Aorta (tissue), 5 donors: Measurements from ENCODE around the gene GABRD. TPM values are rescaled to one million over a fixed set of nuclear protein-coding genes. Genes with fewer than 3 reads are reported as not detected.

Experiments
- ATAC-seq: fragments of 200-7000 bp; cut with Tn5 transposase; one replicate; pipeline ENCODE4 v1.9.1; 2022; ENCODE audit warnings: moderate library complexity; ENCODE audit not compliant: low FRiP score
- DNase-seq, 2 donors: peaks; one replicate each; pipeline ENCODE4 v3.0.0-alpha.2; 2020
- H3K27ac ChIP-seq, 2 donors: one replicate each; pipeline ENCODE4 v1.5.1; 2013; ENCODE audit warnings: low read length in 2 of 2, mild to moderate bottlenecking in 2 of 2, moderate library complexity in 2 of 2, control low read depth in 1 of 2, inconsistent platforms in 1 of 2, low read depth in 1 of 2
- H3K27me3 ChIP-seq, 2 donors: one replicate each; pipeline ENCODE4 v1.6.1; 2013; ENCODE audit warnings: control low read depth in 1 of 2, low read length in 1 of 2, mild to moderate bottlenecking in 1 of 2, moderate library complexity in 1 of 2; ENCODE audit not compliant: insufficient read depth in 2 of 2, control insufficient read depth in 1 of 2
- H3K36me3 ChIP-seq, 2 donors: one replicate each; pipeline ENCODE4 v1.6.1; 2013; ENCODE audit warnings: control low read depth in 1 of 2, low read length in 1 of 2, mild to moderate bottlenecking in 1 of 2; ENCODE audit not compliant: insufficient read depth in 2 of 2, control insufficient read depth in 1 of 2
- H3K4me1 ChIP-seq, 2 donors: one replicate each; pipeline ENCODE4 v1.6.1; 2013; ENCODE audit warnings: low read length in 2 of 2, control low read depth in 1 of 2, mild to moderate bottlenecking in 1 of 2, moderate library complexity in 1 of 2; ENCODE audit not compliant: insufficient read depth in 2 of 2, control insufficient read depth in 1 of 2
- H3K4me3 ChIP-seq, 2 donors: one replicate each; pipeline ENCODE4 v1.5.1; 2013; ENCODE audit warnings: low read length in 2 of 2, control low read depth in 1 of 2, mild to moderate bottlenecking in 1 of 2
- H3K9me3 ChIP-seq: one replicate; pipeline ENCODE4 v1.6.1; 2013; ENCODE audit warnings: mild to moderate bottlenecking, low read length; ENCODE audit not compliant: control insufficient read depth
- WGBS, 2 donors: extraction: QIAGEN DNeasy Blood & Tissue Kit; methylation state at CpG; one replicate each; pipeline ENCODE4 v1.1.7; 2013; 5-methylcytosine and 5-hydroxymethylcytosine counted together
- intact Hi-C, 2 donors: fragments of 100-400 bp; cut with DNase I; formaldehyde crosslinking; loops; one replicate each; pipeline versions ENCODE4 v1.14.2 to v1.15.0; 2022
- polyA plus RNA-seq, 2 donors: library from polyadenylated mRNA; stranded (reverse); fragments of 200-250 nt; gene quantifications; one replicate each; pipeline ENCODE4 v1.2.3, GENCODE V29; 2013
- total RNA-seq, 2 donors: library from RNA; stranded (reverse); fragmentation: NEBNext Ultra II Directional; extraction: Animal tissue kit (Norgen Biotek cat#: 25700); gene quantifications; one replicate each; pipeline ENCODE4 v1.2.1, GENCODE V29; 2021
- donor health status: healthy with polysubstance abuse.
- donor health status: Bipolar disorder and iron deficiency.
- donor health status: DM: no; HTN: no; CAD: no.
- donor health status: DM: no; HTN: no; CAD: no.
- donor health status: DM: yes; HTN: yes; CAD: no.

Gene GABRD
- total and polyA plus RNA-seq, 4 donors, result 0.49 to 1.2 TPM; not detected in 2

DNA sequence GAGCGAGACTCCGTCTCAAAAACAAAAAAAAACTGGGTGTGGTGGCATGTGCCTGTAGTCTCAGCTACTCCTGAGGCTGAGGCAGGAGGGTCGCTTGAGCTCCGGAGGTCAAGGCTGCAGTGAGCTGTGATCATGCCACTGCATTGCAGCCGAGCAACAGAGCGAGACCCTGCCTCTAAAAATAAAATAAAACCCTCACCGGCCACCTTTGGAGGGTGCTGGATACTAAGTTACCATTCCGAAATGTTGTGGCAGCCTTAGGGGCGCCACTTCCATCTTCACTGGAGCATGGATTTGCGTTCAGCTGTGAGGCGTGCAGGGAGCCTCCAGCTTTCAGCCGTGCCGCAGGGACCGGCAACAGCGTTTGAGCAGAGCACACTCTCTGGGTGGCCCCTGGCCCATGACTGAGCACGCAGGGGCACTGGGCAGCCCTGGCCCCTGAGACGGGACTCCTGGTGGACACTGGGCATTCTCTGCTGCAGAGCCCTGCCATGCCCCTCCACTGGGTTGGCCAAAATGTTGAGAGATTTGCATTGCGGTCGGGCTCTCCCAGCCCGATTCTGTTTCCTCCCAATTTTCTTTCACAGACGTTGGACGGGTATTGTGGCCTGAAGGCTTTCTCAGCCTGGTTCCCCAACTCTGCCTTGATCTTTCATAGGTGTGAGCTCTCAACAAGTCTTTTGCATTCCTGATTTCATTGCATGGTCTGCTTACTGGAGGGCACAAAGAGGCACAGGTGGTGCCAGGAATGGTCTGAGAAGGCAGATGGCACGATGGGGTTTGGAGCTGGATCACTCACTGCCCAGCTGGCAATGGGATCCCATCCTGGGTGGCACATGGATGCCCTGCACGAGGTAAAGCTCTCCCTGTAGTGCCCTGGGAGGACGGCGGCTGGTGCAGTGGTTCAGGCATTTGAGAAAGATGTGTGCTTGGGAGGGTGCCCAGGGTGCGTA, 9.8 kb upstream of the GABRD start:
- 71 to 72% methylated on average over 27 of the region's 27 CpGs for WGBS, 2 donors
- ATAC-seq (no peak), DNase-seq (no peak)
- Histone ChIP-seq H3K4me3 (no peak overlapping the region), H3K9me3 (no peaks in the 10 kb centered on the region), H3K27ac (no peak overlapping the region), H3K36me3 (no peaks in the 10 kb centered on the region), H3K4me1 (no peaks in the 10 kb centered on the region), H3K27me3 (no peaks in the 10 kb centered on the region)
- intact Hi-C loops, result no loop called here

DNA sequence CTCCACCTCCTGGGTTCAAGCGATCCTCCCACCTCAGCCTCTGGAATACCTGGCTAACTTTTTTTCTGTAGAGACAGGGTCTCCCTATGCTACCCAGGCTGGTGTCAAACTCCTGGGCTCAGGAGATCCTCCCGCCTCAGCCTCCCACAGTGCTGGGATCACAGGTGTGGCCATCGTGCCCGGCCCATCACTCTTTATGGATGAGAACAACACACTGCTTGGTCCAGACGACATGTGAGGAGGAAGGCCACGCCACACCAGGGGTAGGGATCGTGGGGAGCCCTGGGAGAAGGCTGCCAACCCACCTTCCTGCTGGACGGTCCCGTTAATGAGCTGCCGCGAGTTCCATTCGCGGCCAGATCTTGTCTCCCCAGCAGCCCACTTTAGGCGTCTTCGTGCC, 5.0 kb upstream of the GABRD start:
- DNase-seq (no peak), ATAC-seq (no peak)
- Histone ChIP-seq H3K4me3 (no peak overlapping the region), H3K9me3 (no peaks in the 10 kb centered on the region), H3K27ac (no peak overlapping the region), H3K4me1 (no peaks in the 10 kb centered on the region), H3K27me3 (no peaks in the 10 kb centered on the region), H3K36me3 (no peaks in the 10 kb centered on the region)
- 77 to 83% methylated on average over 15 of the region's 15 CpGs for WGBS, 2 donors
- intact Hi-C loops, result no loop called here

DNA sequence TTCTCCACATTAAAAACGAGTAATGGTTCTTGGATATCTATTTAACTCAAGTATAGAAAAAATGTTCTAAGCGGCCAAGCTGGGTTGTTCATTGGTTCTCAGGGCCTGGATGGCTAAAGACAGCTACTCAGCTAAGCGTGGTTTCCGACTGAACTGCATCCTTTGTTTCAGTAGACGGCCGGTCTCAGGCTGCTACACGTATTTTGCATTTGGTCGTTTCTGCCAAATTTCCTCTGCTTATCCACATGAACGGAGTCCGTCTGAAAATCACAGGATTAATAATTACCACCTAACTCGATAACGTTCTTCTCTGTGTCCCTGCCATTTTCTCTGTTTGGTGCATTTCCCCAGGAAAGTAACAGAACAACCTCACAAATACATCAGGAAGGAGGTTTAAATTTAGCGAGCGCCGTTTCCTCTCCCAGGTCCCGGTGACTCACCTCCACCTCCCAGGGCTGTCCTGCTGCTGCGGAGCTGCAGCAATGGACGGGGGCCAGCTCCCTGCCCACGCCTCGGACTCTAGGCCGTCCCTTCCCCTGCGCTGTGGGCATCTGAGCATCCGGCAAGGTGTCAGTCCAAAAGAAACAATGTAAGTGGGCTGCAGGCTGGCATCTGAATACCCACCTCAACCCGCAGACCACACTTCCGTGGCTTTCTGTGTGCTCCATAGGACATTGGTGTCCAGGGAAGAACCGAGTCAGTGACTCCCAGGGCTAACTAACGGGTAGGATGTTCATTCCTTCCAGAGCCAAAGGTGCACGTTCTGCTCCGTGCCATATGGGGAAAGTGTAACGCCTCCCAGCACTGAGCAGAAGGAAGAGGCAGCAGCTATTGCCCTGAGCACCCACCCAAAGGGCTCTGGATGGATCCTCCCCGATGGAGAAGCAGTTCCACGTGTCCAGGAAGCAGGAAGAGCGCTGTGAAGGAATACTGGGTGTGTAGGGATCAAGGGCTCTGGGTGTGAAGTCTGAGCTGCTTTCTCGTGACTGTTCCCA, 4.1 kb upstream of the GABRD start:
- intact Hi-C loops, result no loop called here
- H3K27ac ChIP-seq, result no peak overlapping the region
- H3K4me3 ChIP-seq, result no peak overlapping the region
- 67 to 69% methylated on average over 34 of the region's 34 CpGs for WGBS, 2 donors
- no peaks in the 10 kb centered on the region for H3K36me3 ChIP-seq
- H3K27me3 ChIP-seq, result no peaks in the 10 kb centered on the region
- H3K9me3 ChIP-seq, result no peaks in the 10 kb centered on the region
- no peaks in the 10 kb centered on the region for H3K4me1 ChIP-seq
- no peak for DNase-seq
- no peak for ATAC-seq

DNA sequence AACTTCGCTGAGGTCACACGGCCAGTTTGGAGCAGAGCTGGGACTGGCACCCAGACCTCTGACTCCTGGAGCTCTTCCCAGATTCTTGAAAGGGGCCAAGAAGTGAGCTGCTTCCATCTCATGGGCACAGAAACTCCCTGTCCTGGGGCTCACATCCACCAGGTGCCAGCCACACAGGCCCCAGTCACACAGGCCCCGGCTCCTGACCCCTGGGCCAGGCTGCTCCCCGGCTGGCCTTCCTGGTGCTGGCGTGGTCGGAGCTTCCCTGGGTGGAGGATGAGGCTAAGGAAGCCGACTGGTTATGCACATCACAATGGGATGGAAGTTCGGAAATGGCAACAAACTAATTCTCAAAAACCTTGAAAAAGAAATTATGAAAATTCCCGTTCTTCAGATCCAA, 3.0 kb upstream of the GABRD start:
- DNase-seq, result no peak
- no peaks in the 10 kb centered on the region for H3K9me3 ChIP-seq
- H3K27me3 ChIP-seq, result peaks cover 0 to 2% of the 10 kb centered on the region in 2 donors
- H3K4me1 ChIP-seq, result no peaks in the 10 kb centered on the region
- intact Hi-C loops, result no loop called here
- ATAC-seq, result no peak
- no peak overlapping the region for H3K27ac ChIP-seq
- no peaks in the 10 kb centered on the region for H3K36me3 ChIP-seq
- 67 to 75% methylated on average over 9 of the region's 9 CpGs for WGBS, 2 donors
- no peak overlapping the region for H3K4me3 ChIP-seq

DNA sequence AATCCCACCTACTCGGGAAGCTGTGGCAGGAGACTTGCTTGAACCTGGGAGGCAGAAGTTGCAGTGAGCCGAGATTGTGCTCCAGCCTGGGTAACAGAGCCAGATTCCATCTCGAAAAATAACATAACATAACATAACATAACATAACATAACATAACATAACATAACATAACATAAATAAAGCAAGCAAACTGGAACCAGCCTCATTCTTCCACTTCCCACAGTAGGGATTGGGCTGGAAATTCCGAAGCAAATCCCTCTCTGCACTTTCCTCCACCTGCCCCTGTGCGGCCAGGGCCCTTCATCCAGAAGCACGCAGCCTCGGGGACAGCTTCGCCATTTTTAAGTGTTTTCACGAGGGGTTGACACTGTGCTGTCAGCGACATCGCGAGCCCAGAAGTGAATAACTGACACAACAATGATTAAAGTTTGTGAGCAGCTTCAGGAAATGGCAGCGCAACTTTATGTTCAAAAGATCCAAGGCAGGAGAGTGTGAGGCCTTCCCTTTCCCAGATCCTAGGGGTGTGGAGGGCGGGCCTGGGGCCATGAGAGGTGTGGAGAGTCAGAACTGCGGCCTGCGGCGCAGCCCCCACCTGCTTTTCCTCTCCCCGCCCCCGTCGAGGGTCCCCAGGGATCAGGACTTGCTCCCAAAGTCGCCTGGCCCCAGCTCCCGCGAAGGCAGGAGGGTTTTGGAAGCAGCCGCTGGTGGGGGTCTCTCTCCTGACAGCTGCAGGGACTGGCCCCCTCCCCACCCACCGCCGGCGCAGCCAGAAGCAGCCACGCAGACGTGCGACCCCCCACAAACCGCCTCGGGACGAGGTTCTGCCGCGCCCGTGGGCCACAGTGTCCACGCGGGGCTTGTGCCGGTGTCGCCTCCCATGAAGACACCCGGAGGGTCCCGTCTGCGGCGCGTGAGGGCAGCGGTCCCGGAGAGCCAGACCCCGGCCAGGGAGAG, 651 bp upstream of the GABRD start:
- Histone ChIP-seq H3K36me3 (no peaks in the 10 kb centered on the region), H3K27ac (no peak overlapping the region), H3K4me1 (no peaks in the 10 kb centered on the region), H3K9me3 (no peaks in the 10 kb centered on the region), H3K4me3 (no peak overlapping the region), H3K27me3 (peaks cover 0 to 2% of the 10 kb centered on the region in 2 donors)
- 8 to 12% methylated on average over 23 to 48 of the region's 48 CpGs for WGBS, 2 donors
- DNase-seq (no peak), ATAC-seq (no peak)
- intact Hi-C loops, result no loop called here

DNA sequence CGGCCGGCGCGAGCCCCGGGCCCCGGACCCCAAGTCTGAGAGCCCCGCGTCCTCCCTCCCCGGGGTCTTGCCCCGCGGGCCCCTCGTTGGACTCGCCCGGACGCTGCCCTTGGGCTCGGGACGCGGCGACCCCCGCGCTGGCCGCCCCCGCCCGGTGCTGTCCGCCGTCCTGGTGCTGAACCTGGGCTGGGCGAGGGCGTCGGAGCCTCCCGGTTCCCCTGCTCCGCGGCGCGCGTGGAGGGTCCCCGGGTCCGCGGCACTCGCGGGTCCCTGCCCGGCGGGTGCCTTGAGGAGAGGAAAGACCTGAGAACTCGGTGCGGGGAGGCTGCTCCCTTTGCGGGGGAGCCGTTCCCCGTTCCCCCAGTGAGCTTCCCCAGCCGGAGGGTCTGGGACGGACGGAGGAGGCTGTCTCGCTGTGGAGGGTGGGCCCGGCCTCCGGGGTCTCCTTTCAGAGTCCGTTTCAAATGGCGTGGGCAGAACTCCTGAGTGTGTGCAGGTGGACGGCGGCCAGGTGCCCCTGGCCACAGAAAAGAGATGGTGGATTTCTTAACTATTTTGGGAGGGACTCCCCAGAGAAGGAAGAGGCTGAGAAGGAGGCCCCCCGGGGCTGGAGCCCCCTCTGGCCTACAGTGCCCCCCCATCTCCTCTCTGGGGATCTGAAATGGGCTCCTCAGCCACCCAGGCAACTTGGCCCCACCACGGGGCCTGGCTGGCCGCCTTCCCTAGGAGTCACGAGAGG, 595 bp downstream of the GABRD start:
- no peak for DNase-seq

DNA sequence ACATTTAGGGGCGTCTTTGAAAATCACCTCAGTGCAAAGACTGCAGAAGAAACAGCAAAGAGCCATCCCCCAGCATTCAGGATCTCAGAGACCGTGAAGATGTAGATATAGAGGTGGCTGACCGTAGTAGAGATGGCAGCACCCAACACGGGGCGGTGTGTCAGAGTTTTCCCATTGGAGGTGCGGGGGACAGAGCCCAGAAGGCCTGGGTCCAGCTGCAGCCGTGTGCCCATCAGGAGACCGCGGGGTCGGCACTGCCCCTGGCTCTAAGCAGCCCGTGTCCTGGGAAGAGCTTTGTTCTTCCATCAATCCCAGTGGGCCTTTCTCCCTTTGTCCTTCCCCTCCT, 1.1 kb downstream of the GABRD start:
- 78 to 81% methylated on average over 11 of the region's 11 CpGs for WGBS, 2 donors
- peaks cover 0 to 2% of the 10 kb centered on the region in 2 donors for H3K27me3 ChIP-seq
- no peaks in the 10 kb centered on the region for H3K36me3 ChIP-seq
- no peaks in the 10 kb centered on the region for H3K9me3 ChIP-seq
- no peak for ATAC-seq
- no peak for DNase-seq
- H3K4me1 ChIP-seq, result no peaks in the 10 kb centered on the region
- H3K27ac ChIP-seq, result no peak overlapping the region
- no peak overlapping the region for H3K4me3 ChIP-seq
- intact Hi-C loops, result no loop called here

More for the DNA sequence above, 595 bp downstream of the GABRD start:
- intact Hi-C loops, result no loop called here
- H3K27ac ChIP-seq, result no peak overlapping the region
- no peaks in the 10 kb centered on the region for H3K4me1 ChIP-seq
- WGBS, 2 donors, result 11 to 18% methylated on average over 34 to 61 of the region's 61 CpGs
- H3K36me3 ChIP-seq, result no peaks in the 10 kb centered on the region
- no peak for ATAC-seq
- peaks cover 0 to 2% of the 10 kb centered on the region in 2 donors for H3K27me3 ChIP-seq
- H3K4me3 ChIP-seq, result no peak overlapping the region
- H3K9me3 ChIP-seq, result no peaks in the 10 kb centered on the region
